CD1c-positive myeloid dendritic cell (primary cell): ENCODE measurements around the gene FCER2.
A peak's percentile ranks its signal among the peaks of the same experiment; 100 is the strongest.
"Not testable (repeated sequence)": the region's sequence is repeated elsewhere in the genome, so short reads cannot be mapped to it uniquely, and the experiment has no call there.

ENCODE experiments used
- DNase-seq: peaks from one replicate; pipeline ENCODE4 v3.0.0-alpha.2; 2016; ENCODE audit errors: extremely low spot score

Gene FCER2, protein sequence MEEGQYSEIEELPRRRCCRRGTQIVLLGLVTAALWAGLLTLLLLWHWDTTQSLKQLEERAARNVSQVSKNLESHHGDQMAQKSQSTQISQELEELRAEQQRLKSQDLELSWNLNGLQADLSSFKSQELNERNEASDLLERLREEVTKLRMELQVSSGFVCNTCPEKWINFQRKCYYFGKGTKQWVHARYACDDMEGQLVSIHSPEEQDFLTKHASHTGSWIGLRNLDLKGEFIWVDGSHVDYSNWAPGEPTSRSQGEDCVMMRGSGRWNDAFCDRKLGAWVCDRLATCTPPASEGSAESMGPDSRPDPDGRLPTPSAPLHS

DNA sequence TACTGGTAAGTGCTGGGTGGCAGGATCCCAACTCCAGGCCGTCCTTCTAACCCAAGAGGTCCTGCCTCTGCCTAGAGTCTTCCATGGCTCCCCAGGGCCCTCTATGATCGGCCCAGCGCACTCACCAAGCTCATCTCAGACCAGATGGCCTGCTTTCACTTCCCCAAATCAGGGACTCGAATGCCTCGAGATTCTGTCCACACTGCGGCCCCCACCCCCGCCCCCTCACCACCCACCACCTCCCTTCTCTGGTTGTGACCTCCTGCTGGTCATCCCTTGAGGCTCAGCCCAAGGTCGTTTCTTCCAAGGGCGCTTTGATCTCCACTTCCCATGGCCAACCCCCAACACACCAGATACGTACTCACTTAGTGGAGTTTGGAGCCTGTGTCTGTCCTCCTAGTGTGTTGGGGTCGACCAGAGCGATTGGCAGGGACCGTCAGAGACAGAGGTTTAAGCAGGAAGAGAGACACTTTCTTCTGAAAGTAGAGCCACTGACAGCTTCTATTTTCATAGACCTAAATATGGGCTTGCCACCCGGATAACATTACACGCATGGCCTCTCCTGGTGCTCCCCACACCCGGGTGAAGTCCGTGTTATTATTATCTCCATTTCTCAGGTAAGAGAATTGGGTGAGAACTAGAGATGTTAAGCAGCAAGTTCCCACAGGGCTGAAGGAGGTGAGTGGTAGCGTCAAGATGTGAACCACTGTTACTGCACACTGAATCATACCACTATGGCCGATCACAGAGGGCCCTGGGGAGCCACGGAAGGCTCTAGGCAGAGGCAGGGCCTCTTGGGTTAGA is at the start of gene FCER2:
Gene FCER2 (minus strand): TSS at position 478 of the 804 bp plus-strand sequence. CDS start 2,371 bp downstream, outside the sequence.
- DNase-seq, result peak; percentile 87

DNA sequence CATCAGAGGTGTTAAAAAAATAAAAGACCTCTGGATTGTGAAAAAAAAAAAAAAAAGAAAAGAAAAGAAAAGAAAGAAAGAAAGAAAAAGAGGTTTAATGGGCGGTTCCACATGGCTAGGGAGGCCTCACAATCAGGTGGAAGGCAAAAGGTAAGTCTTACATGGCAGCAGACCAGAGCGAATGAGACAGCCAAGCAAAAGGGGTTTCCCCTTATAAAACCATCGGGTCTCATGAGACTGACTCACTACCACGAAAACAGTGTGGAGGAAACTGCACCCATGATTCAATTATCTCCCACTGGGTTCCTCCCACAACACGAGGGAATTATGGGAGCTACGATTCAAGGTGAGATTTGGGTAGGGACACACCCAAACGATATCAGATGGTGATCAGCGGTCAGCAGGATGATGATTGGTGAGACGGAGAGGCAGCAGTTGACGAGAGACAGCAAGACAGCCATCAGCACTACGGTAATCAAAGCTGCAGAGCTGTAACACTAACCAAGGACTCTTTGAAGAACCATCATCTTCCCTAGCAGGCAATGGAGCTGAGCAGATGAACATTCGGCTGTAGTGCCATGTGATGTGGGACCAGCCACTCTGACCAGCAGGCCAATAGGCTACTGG is 49.3 kb upstream of the FCER2 start:
- DNase-seq, result peak; percentile 77

DNA sequence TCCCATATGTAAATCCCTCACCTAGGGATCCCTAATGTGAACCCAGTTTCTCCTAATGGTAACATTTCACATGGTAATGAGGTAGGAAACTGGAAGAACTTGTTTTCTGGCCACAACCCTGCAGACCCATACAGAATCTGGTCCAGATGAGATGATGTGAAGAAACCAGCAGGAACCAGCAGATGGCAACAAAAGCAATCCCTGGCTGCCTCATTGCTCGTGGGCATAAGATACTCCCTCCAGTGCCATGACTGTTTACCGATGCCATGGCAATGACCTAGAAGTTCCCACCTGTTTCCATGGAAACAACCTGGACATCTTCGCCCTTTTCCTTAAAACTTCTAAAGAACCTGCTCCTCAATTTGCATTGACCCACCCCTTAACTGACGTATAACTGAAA is 46.8 kb upstream of the FCER2 start:
- peak; percentile 59 for DNase-seq

DNA sequence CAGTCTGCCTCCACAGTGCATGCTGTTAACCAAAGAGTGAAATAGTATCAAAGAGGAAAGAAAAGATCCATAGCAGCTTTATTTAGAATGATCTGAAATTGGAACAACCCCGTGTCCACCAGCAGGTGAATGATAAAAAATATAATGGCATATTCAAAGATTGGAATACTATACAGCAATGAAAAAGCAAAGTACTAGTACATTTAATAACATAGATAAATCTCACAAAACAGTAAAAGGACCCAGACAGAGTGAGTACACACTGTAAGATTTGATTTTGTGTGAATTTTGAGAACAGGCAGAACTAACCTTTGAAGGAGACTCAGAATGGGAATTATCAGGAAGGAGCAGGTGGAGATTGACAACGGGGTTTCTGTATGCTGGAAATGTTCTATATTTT is 46.2 kb upstream of the FCER2 start:
- no peak for DNase-seq

DNA sequence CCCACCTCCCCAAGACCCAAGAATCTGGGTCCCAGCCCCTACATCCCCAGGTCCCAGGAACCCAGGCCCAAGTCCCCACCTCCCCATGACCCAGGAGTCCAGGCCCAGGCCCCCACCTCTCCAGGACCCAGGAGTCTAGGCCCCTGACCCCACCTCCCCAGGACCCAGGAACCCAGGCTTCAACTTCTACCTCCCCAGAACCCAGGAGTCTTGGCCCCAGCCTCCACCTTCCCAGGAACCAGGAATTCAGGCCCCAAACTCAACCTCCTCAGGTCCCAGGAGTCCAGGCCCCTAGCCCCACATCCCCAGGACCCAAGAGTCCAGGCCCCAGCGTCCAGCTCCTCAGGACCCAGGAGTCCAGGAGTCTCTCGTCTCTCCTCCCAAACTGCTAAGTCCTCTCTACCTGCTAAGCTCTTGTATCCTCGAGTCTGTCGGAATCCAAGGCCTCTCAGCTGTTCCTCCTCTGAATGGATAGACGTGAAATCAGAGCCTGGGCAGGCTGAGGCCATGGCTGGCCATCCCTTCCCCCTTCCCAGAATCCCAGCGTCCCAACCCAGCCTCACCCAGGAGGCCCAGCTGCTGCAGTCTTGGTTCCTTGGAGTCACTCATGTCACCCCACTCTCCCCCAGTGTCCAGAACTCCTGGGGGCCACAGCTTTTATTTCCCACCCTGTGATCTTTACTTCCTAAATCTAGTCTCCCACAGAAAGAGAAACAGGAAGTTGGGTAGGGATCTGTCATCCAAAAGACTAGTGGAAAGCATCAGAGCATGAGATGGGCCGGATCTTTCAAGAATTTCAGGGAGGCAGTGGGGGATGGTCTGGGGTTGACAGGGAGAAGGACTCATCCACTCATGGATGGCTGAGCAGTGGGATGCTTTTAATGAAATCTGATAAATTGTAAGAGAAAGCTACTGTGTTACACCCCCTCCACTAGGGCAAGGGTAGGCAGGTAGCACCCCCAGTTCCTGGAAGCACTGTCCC is 45.3 kb upstream of the FCER2 start, which contains the start of gene CD209:
Gene CD209 (minus strand): TSS at position 632 of the 982 bp plus-strand sequence. CDS start 23 bp downstream, at position 609.
- peak; percentile 84 for DNase-seq

DNA sequence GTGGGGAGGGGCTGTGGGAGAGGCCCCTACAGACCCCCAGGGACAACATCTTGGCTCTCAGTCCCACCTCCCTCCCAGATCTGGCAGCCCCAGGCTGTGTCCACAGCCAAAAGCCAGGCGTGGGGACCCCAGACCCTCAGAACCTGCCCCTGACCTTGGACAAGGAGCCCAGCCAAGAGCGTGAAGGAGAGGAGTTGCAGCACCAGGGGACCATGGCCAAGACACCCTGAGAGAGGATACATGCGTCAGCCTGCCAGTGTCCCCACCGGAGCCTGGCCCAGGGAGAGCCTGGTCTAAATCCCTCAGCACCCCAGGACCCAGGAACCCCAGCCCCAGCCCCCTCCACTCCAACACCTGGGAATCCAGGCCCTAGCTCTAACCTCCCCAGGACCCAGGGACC is 44.4 kb upstream of the FCER2 start:
- DNase-seq, result not testable (repeated sequence)

DNA sequence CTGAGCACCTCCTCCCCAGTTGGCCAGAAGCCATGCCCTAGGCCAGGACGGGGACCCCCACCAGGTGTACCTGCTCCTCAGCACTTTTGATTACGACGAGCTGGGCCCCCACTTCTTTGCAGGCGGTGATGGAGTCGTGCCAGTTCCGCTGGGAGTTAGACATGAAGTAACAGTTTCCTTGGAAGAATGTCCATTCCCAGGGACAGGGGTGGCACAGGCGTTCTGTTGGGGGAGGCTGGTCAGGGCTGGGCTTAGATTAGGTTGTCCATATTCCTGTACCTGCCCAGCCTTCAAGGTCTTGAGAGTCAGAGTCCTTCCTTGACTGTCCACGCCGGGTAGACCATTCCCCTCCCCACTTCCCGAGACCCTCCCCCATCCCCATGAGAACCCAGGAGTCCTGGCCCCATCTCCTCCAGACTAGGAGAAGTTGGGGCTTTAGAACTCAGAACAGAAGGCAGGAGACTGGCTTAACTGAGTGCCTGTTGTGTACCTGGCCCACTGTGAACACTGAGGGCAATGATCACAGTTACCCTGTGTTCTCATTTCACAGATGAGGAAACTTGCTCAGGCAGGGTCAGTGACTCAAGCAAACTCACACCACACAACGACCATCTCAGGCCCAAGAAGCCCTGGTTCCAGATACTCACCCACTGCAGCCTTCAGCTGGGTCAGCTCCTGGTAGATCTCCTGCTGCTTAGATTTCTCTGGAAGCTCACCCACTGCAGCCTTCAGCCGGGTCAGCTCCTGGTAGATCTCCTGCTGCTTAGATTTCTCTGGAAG is 43.1 kb upstream of the FCER2 start:
- DNase-seq, result peak; percentile 43

DNA sequence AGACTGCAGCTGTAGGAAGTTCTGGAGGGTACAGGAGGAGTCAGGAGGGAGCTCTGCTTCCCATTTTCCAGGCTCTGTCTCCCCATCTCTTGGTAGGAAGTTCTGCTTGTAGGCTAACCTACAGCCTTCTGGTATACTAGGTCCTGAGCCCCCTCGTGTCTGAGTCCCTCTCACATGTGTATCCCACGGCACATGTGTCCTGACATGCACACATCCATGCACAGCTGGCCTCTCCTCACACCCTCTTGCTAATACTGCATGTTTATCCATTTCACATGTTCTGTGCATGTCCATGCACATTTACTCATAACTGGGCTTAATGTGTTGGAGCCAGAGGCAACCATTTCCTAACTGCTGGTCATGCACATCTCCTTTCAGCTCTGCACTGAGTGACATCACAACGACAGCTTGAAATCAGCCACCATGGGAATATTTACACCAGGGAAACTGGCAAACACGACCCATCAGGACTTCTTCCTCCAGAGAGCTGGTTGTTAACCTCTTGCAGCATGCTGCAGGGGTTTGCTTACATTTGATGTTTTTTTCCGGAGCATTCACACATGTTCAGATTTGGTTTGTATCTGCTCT is 42.4 kb upstream of the FCER2 start:
- DNase-seq, result no peak

DNA sequence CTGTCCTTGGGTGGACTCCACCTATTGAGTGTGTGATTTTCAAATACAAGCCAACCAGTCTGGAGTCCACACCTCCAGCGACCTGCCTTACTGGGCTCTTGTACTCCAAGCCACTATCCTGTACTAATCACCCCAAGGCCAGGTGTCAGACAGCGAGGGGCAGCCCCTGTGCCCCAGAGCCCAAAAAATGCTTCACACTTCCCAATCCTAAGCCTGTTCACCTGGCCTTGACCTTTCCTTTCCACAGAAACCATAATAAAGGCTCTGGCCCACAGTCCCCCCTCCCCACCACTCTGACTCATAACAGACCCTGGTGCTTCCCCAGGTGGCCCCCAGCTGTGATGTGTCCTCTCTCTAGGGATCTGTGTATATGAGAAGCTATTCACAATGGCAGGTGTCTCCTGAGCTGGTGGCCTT is 41.5 kb upstream of the FCER2 start:
- no peak for DNase-seq

DNA sequence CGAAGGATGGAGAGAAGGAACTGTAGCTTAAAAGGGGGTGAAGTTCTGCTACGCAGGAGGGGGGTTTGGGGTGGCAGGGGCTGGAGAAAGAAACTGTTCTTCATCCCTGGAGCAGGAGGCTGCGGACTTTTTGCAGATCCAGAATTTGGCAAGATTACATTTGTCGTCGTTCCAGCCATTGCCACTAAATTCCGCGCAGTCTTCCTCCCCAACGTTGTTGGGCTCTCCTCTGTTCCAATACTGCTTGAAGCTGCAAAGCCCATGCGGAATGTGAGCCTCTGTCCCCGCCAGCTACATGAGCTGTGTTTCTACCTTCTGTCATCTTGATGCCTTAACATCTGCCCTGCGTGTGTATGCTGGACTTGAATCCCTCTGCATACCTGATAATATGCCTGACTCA is 41.1 kb upstream of the FCER2 start:
- DNase-seq, result no peak

DNA sequence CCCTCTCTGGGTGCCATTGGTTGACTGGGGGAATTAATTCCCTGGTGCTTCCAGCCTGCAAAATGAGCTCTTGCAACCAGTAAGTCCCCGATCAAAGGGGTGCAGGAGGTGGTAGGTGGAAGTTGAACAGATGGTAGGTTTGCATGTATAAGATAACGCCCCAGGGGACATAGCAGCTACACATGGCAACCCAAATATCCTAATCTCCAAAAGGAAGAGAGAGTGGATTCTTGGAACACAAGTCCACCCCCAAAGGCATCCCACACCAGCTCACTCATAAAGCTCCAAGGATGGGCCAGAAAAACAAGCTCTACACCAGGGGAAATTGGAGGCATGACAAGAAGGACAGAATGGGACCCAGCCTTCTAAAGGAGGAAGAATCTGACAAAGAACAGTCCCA is 40.6 kb upstream of the FCER2 start:
- DNase-seq, result no peak

DNA sequence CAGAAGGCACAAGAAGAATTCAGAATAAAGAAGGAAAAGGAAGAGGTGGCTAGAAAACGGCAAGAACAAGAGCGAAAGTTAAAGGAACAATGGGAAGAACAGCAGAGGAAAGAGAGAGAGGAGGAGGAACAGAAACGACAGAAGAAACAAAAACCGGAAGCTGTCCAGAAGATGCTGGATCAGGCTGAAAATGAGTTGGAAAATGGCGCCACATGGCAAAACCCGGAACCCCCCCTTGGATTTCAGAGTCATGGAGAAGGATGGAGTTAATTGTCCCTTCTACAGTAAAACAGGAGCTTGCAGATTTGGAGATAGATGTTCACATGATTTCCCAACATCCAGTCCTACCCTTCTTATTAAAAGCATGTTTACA is 38.7 kb upstream of the FCER2 start:
- peak; percentile 46 for DNase-seq

DNA sequence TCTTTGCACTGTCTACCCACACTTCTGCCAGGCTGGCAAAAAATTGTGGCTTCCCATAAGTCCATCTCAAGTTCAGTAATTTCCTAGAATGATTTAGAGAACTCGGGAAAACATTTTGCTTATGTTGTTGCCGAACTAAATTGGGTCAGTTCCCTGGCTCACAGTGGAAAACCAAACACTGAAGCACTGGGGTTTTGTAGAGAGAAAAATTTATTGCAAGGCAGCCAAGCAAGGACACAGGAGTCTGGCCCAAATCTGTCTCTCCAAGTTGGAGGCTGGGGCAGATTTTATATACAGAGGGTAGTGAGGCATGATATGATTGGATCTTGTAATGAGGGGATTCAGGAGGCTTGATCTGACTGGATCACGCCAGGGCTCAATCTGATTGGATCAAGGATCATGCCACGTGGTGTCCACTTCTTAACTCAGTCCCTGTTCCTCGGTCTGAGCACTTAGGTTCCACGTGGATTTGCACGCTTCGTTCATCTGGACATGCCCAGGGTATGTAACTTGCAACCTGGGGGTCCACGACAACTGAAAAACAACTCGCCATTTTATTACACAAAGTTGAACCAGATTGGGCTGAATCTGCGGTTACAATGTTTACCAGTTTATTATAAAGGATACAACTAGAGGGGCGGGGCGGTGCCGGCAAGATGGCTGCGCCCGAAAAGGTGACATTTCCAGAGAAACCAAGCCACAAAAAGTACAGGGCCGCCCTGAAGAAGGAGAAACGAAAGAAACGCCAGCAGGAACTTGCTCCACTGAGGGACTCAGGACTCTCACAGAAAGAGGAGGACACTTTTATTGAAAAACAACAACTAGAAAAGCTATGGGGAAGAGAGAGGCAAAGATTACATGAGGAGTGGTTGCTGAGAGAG is 38.1 kb upstream of the FCER2 start:
- DNase-seq, result peak; percentile 53

DNA sequence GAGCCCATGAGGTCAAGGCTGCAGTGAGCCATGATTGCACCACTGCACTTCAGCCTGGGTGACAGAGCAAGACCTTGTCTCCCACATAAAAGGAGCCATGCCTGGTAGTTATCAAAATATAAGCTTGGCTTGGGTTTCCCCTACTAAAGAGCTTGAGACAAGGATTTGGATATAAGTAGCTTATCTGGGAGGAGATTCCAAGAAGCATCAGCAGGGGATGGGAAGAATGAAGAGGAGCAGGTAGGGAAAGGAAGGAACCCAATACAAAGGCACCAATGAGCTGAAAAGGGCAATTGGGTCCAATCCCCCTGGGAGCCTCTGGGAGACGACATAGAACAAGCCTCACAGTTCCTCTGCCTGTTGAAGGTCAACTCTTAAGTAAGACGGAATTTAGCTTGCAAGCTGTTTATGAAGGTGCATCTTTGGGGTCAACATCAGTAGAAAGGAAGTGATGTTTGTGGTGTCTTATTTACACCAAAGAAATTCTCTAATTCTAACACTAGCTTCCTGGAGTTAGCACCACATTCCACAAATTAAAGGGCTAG is 37.4 kb upstream of the FCER2 start:
- peak; percentile 47 for DNase-seq

DNA sequence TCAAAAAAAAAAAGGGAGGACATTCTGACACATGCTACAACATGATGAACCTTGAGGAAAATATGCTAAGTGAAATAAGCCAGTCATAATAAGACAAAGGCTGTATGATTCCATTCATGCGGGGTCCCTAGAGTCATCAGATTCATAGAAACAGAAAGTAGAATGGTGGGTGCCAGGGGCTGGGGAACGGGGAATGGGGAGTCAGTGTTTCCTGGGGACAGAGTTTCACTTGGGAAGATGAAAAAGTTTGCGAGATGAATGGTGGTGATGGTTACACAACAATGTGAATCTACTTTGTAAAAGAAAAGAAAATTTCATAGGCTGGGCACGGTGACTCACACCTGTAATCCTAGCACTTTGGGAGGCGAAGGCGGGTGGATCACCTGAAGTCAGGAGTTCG is 36.1 kb upstream of the FCER2 start:
- no peak for DNase-seq

DNA sequence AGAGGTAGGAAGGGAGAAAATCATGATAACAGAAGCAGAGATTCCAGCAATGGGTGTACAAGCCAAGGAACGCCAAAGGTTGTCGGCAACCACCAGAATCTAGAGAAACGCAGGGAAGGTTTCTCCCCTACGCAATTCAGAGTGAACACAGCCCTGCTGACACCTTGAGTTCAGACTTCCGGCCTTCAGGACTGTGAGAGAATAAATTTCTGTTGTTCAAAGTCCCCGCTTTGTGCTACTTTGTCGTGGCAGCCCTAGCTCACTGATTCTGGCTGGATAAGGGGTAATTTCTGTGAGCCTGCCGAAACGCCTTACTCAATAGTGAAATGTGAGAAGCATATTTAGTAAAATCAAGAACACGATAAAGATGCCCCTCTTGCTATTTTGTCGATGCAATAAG is 35.3 kb upstream of the FCER2 start:
- no peak for DNase-seq

DNA sequence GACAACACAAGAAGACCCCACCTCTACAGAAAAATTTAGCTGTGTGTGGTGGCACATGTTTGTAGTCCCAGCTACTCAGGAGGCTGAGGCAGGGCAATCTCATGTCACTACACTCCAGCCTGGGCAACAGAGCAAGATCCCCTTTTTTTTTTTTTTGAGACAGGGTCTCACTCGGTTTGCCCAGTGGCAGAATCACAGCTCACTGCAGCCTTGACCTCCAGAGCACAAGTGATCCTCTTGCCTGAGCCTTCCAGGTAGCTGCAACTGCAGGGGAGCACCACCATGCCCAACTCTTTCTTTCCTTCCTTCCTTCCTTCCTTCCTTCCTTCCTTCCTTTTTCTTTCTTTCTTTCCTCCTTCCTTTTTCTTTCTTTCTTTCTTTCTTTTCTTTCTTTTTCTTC is 34.2 kb upstream of the FCER2 start:
- DNase-seq, result no peak

DNA sequence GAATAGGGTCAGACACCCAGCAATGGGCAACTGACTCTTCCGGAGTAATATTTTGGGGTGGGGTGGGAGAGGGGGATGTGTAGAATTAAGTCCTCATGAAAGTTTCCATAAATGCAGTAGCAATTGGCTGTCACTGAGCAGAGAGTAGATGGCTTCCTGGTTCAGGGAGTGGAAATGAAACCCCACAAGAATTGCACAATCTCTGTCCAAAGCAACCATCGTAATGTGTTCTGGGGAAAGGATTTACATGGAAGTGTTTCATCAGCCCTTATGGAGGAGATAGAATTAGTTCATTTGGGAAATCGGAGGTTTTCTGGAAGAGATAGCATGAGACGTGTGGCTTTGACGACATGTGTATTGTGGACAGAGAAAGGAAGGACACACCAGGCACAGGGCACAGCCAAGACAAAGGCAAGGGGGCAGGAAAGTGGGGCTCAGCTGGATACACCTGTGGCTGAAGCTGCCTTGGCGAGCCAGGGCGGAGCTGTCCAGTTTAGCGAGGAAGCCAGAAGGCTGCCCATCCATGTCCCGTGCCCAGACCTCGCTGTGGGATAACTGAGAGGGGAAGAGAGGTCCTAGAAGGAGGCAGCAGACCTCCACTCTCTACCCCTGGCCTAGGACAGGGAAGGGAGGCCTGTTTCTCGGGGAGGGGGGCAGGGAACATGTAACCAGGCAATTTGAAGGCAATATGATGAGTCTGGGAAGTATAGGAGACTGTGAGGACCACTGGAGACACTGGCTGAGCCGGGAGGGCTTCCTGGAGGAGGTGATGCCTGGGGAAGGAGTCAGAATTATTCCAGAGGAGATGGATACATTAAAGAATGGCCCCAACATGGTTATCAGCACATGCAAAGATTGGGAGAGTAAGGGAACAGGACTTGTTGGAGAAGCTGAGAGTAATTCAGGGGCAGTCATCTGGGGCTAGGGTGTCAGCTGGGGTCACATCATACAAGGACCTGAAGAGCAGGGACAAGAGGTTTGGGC is 32.6 kb upstream of the FCER2 start:
- DNase-seq, result peak; percentile 94
